CD8-positive, alpha-beta memory T cell (primary cell): ENCODE results near the gene HBG1. TPM values are rescaled to one million over a fixed set of nuclear protein-coding genes. Genes with fewer than 3 reads are reported as not detected.

ENCODE experiments used
- CTCF ChIA-PET: fragments of 350-600 bp; sonication (Branson Sonifier 250); formaldehyde crosslinking; loops from one replicate; lab custom pipeline; 2021; ENCODE audit warnings: antibody characterized with exemption; lab: Charles Lee
- POLR2A ChIA-PET: fragments of 350-600 bp; sonication (Branson Sonifier 250); formaldehyde crosslinking; loops from one replicate; lab custom pipeline; 2021; ENCODE audit warnings: antibody characterized with exemption; lab: Charles Lee
- DNase-seq, 5 donors: peaks; one replicate each; pipeline versions ENCODE4 v3.0.0 to v3.0.0-alpha.2; 2020 to 2022; ENCODE audit warnings: mixed read lengths in 1 of 5
- H3K27ac ChIP-seq: one replicate; pipeline ENCODE4 v1.7.0; 2013; ENCODE audit warnings: low read depth, mild to moderate bottlenecking, low read length, moderate library complexity
- H3K27me3 ChIP-seq: 2 replicates; pipeline ENCODE4 v1.7.0; 2013; ENCODE audit warnings: low read length, mild to moderate bottlenecking; ENCODE audit not compliant: insufficient read depth, poor library complexity, severe bottlenecking
- H3K36me3 ChIP-seq: 2 replicates; pipeline ENCODE4 v1.7.0; 2013; ENCODE audit warnings: mild to moderate bottlenecking, low read length, moderate library complexity; ENCODE audit not compliant: insufficient read depth
- H3K4me1 ChIP-seq: 2 replicates; pipeline ENCODE4 v1.7.0; 2013; ENCODE audit warnings: mild to moderate bottlenecking, low read length, moderate library complexity; ENCODE audit not compliant: insufficient read depth
- H3K4me3 ChIP-seq: 2 replicates; pipeline ENCODE4 v1.7.0; 2013; ENCODE audit warnings: mild to moderate bottlenecking, low read length
- H3K9me3 ChIP-seq: 2 replicates; pipeline ENCODE4 v1.7.0; 2013; ENCODE audit warnings: mild to moderate bottlenecking, low read length
- H3K27ac Mint-ChIP-seq, 8 donors: one replicate each; pipeline ENCODE4 v1.8.0; 2020 to 2021; ENCODE audit warnings: mixed read lengths in 8 of 8, mild to moderate bottlenecking in 6 of 8, inconsistent platforms in 3 of 8, moderate library complexity in 3 of 8
- H3K27me3 Mint-ChIP-seq, 2 donors: one replicate each; pipeline ENCODE4 v1.8.0; 2020 to 2021; ENCODE audit warnings: mixed read lengths in 2 of 2, mild to moderate bottlenecking in 1 of 2, moderate library complexity in 1 of 2
- H3K36me3 Mint-ChIP-seq, 3 donors: one replicate each; pipeline ENCODE4 v1.8.0; 2020 to 2021; ENCODE audit warnings: mixed read lengths in 3 of 3, inconsistent platforms in 1 of 3, mild to moderate bottlenecking in 1 of 3
- H3K4me1 Mint-ChIP-seq, 3 donors: one replicate each; pipeline ENCODE4 v1.8.0; 2020 to 2021; ENCODE audit warnings: mixed read lengths in 3 of 3, inconsistent platforms in 1 of 3, mild to moderate bottlenecking in 1 of 3
- H3K4me3 Mint-ChIP-seq, 7 donors: one replicate each; pipeline ENCODE4 v1.8.0; 2020 to 2021; ENCODE audit warnings: mixed read lengths in 7 of 7, mild to moderate bottlenecking in 6 of 7, moderate library complexity in 4 of 7, inconsistent platforms in 2 of 7
- H3K9me3 Mint-ChIP-seq, 5 donors: one replicate each; pipeline ENCODE4 v1.8.0; 2020 to 2022; ENCODE audit warnings: mixed read lengths in 5 of 5, mild to moderate bottlenecking in 3 of 5, moderate library complexity in 2 of 5, inconsistent platforms in 1 of 5
- polyA plus RNA-seq: library from polyadenylated mRNA; unstranded; fragments of 300-500 nt; fragmentation: Illumina TruSeq; gene quantifications from one replicate; pipeline ENCODE4 v1.2.3, GENCODE V29; 2021
- total RNA-seq, 2 experiments: library from RNA; stranded (reverse); gene quantifications; one replicate each; pipeline ENCODE4 v1.2.3, GENCODE V29; 2021

Gene HBG1
- total and polyA plus RNA-seq, 3 experiments from 2014 or later = not detected

GRCh38 chr11:5240056-5240455 lies 9.6 kb downstream of the HBG1 start:
- Histone ChIP-seq H3K4me3 (no peak overlapping the region), H3K36me3 (no peaks in the 10 kb centered on the region), H3K27ac (no peak overlapping the region), H3K27me3 (no peaks in the 10 kb centered on the region), H3K9me3 (no peaks in the 10 kb centered on the region), H3K4me1 (no peaks in the 10 kb centered on the region)
- peaks cover 1 to 3% of the 10 kb centered on the region in 2 donors for H3K27me3 Mint-ChIP-seq
- peaks cover 0 to 4% (median 0%) of the 10 kb centered on the region in 5 donors for H3K9me3 Mint-ChIP-seq
- no peak overlapping the region for H3K4me3 Mint-ChIP-seq
- H3K36me3 Mint-ChIP-seq = no peaks in the 10 kb centered on the region
- no peak overlapping the region for H3K27ac Mint-ChIP-seq
- POLR2A ChIA-PET = no interaction called here
- DNase-seq = no peak
- H3K4me1 Mint-ChIP-seq = no peaks in the 10 kb centered on the region
- CTCF ChIA-PET = no interaction called here

GRCh38 chr11:5239046-5239445 lies 10.6 kb downstream of the HBG1 start:
- Mint-ChIP-seq H3K4me3 (no peak overlapping the region), H3K27ac (no peak overlapping the region), H3K9me3 (peaks cover 0 to 4% (median 0%) of the 10 kb centered on the region in 5 donors), H3K27me3 (peaks cover 2 to 3% of the 10 kb centered on the region in 2 donors), H3K36me3 (no peaks in the 10 kb centered on the region), H3K4me1 (peaks cover 0 to 3% (median 0%) of the 10 kb centered on the region in 3 donors)
- Histone ChIP-seq H3K4me3 (no peak overlapping the region), H3K4me1 (no peaks in the 10 kb centered on the region), H3K36me3 (no peaks in the 10 kb centered on the region), H3K27me3 (no peaks in the 10 kb centered on the region), H3K27ac (no peak overlapping the region), H3K9me3 (no peaks in the 10 kb centered on the region)
- ChIA-PET POLR2A (no interaction called here), CTCF (no interaction called here)
- DNase-seq = no peak

- Mint-ChIP-seq H3K9me3 (peaks cover 0 to 4% (median 0%) of the 10 kb centered on the region in 5 donors), H3K36me3 (no peaks in the 10 kb centered on the region), H3K4me3 (no peak overlapping the region), H3K4me1 (peaks cover 0 to 3% (median 0%) of the 10 kb centered on the region in 3 donors), H3K27ac (no peak overlapping the region), H3K27me3 (peaks cover 3% of the 10 kb centered on the region in 2 donors)
- no peak overlapping the region for H3K27ac ChIP-seq
- ChIA-PET CTCF (no interaction called here), POLR2A (no interaction called here)
- no peaks in the 10 kb centered on the region for H3K36me3 ChIP-seq
- H3K9me3 ChIP-seq = no peaks in the 10 kb centered on the region
- no peak overlapping the region for H3K4me3 ChIP-seq
- no peaks in the 10 kb centered on the region for H3K4me1 ChIP-seq
- DNase-seq = no peak
- H3K27me3 ChIP-seq = no peaks in the 10 kb centered on the region
These were observed 11.2 kb downstream of the HBG1 start for GRCh38 chr11:5238486-5238885.

GRCh38 chr11:5237420-5237819 lies 12.2 kb downstream of the HBG1 start:
- H3K4me3 Mint-ChIP-seq = no peak overlapping the region
- H3K36me3 ChIP-seq = no peaks in the 10 kb centered on the region
- H3K4me3 ChIP-seq = no peak overlapping the region
- H3K36me3 Mint-ChIP-seq = no peaks in the 10 kb centered on the region
- no peak for DNase-seq
- POLR2A ChIA-PET = no interaction called here
- peaks cover 3% of the 10 kb centered on the region in 2 donors for H3K27me3 Mint-ChIP-seq
- no peak overlapping the region for H3K27ac ChIP-seq
- H3K27me3 ChIP-seq = no peaks in the 10 kb centered on the region
- H3K4me1 Mint-ChIP-seq = peaks cover 0 to 3% (median 0%) of the 10 kb centered on the region in 3 donors
- H3K27ac Mint-ChIP-seq = no peak overlapping the region
- no peaks in the 10 kb centered on the region for H3K4me1 ChIP-seq
- CTCF ChIA-PET = no interaction called here
- H3K9me3 ChIP-seq = no peaks in the 10 kb centered on the region
- H3K9me3 Mint-ChIP-seq = peaks cover 0 to 4% (median 0%) of the 10 kb centered on the region in 5 donors

GRCh38 chr11:5235364-5236095 lies 14.1 kb downstream of the HBG1 start:
- Mint-ChIP-seq H3K36me3 (no peaks in the 10 kb centered on the region), H3K27me3 (peaks cover 2 to 3% of the 10 kb centered on the region in 2 donors), H3K4me1 (peaks cover 0 to 3% (median 0%) of the 10 kb centered on the region in 3 donors), H3K27ac (no peak overlapping the region), H3K9me3 (peaks cover 0 to 4% (median 0%) of the 10 kb centered on the region in 5 donors), H3K4me3 (no peak overlapping the region)
- ChIA-PET POLR2A (no interaction called here), CTCF (no interaction called here)
- no peaks in the 10 kb centered on the region for H3K9me3 ChIP-seq
- H3K27ac ChIP-seq = no peak overlapping the region
- no peak for DNase-seq
- H3K4me1 ChIP-seq = no peaks in the 10 kb centered on the region
- no peaks in the 10 kb centered on the region for H3K36me3 ChIP-seq
- no peaks in the 10 kb centered on the region for H3K27me3 ChIP-seq
- H3K4me3 ChIP-seq = no peak overlapping the region

- no peak within 1 kb of the TSS for H3K27ac Mint-ChIP-seq
- POLR2A ChIA-PET = no interaction called here
- H3K4me3 Mint-ChIP-seq = no peak within 1 kb of the TSS
- Histone ChIP-seq H3K27me3 (no peaks in the 10 kb centered on the region), H3K36me3 (no peaks in the 10 kb centered on the region), H3K27ac (peak within 1 kb of the TSS; percentile 43), H3K9me3 (no peaks in the 10 kb centered on the region), H3K4me3 (no peak within 1 kb of the TSS), H3K4me1 (no peaks in the 10 kb centered on the region)
- H3K9me3 Mint-ChIP-seq = peaks cover 0 to 4% (median 0%) of the 10 kb centered on the region in 5 donors
- CTCF ChIA-PET = no interaction called here
- H3K4me1 Mint-ChIP-seq = peaks cover 0 to 3% (median 0%) of the 10 kb centered on the region in 3 donors
- no peak for DNase-seq
- H3K27me3 Mint-ChIP-seq = peaks cover 2 to 3% of the 10 kb centered on the region in 2 donors
- H3K36me3 Mint-ChIP-seq = no peaks in the 10 kb centered on the region
These were observed 15.2 kb downstream of the HBG1 start, which contains the start of gene HBD for GRCh38 chr11:5234381-5234834. HBD (minus strand) TSS chr11:5234483; CDS start chr11:5234433, 50 bp downstream.

GRCh38 chr11:5233307-5233706 lies 16.4 kb downstream of the HBG1 start:
- no peaks in the 10 kb centered on the region for H3K36me3 ChIP-seq
- DNase-seq = no peak
- Mint-ChIP-seq H3K9me3 (peaks cover 0 to 4% (median 0%) of the 10 kb centered on the region in 5 donors), H3K27ac (no peak overlapping the region), H3K4me1 (peaks cover 0 to 3% (median 0%) of the 10 kb centered on the region in 3 donors), H3K4me3 (no peak overlapping the region), H3K36me3 (no peaks in the 10 kb centered on the region), H3K27me3 (peaks cover 2 to 3% of the 10 kb centered on the region in 2 donors)
- no peak overlapping the region for H3K4me3 ChIP-seq
- no peaks in the 10 kb centered on the region for H3K9me3 ChIP-seq
- ChIA-PET CTCF (no interaction called here), POLR2A (no interaction called here)
- no peaks in the 10 kb centered on the region for H3K4me1 ChIP-seq
- H3K27me3 ChIP-seq = no peaks in the 10 kb centered on the region
- H3K27ac ChIP-seq = no peak overlapping the region

- Mint-ChIP-seq H3K9me3 (peaks cover 0 to 4% (median 0%) of the 10 kb centered on the region in 5 donors), H3K27ac (no peak overlapping the region), H3K36me3 (no peaks in the 10 kb centered on the region), H3K4me1 (peaks cover 0 to 3% (median 0%) of the 10 kb centered on the region in 3 donors), H3K4me3 (no peak overlapping the region), H3K27me3 (peaks cover 2 to 3% of the 10 kb centered on the region in 2 donors)
- Histone ChIP-seq H3K36me3 (no peaks in the 10 kb centered on the region), H3K4me1 (no peaks in the 10 kb centered on the region), H3K9me3 (no peaks in the 10 kb centered on the region), H3K4me3 (no peak overlapping the region), H3K27ac (no peak overlapping the region), H3K27me3 (no peaks in the 10 kb centered on the region)
- ChIA-PET CTCF (no interaction called here), POLR2A (no interaction called here)
- DNase-seq = no peak
These were observed 16.8 kb downstream of the HBG1 start for GRCh38 chr11:5232821-5233220.
